ENCODE measurements around the gene ATRN.

GRCh38 chr20:3560578-3560977, 89.8 kb downstream of the ATRN start:
- TF ChIP-seq YY1 (IDR thresholded peaks at IDR 0.05; ENCODE audit: insufficient read depth, insufficient read length) (no peak), ZNF274 (IDR thresholded peaks at IDR 0.05; ENCODE audit: low read depth, low read length) (no peak)
